PFSK-1 (cell line): ENCODE data around the gene ADSL.

Source experiments
- POLR2AphosphoS5 ChIP-seq: IDR thresholded peaks from 2 replicates; pipeline ENCODE4 v1.6.1; 2012; ENCODE audit warnings: low read depth, mild to moderate bottlenecking, control low read depth, low read length, moderate library complexity
- SIN3A ChIP-seq: IDR thresholded peaks from 2 replicates; pipeline ENCODE4 v1.6.1; 2012; ENCODE audit warnings: mild to moderate bottlenecking, low read length, moderate library complexity, borderline replicate concordance; ENCODE audit not compliant: insufficient read depth
- TAF1 ChIP-seq: IDR thresholded peaks from 2 replicates; pipeline ENCODE4 v1.6.1; 2012; ENCODE audit warnings: low read length, control low read depth, borderline replicate concordance; ENCODE audit not compliant: insufficient read depth
- TF ChIP-seq, protein P1 (sequence below), 2 experiments: IDR thresholded peaks; 2 replicates each; pipeline versions ENCODE4 v1.6.1 to v1.8.0; 2011 to 2012; ENCODE audit warnings: low read depth in 2 of 2, low read length in 2 of 2, control low read depth in 1 of 2, inconsistent platforms in 1 of 2, mild to moderate bottlenecking in 1 of 2, moderate library complexity in 1 of 2; ENCODE audit not compliant: insufficient read depth in 1 of 2

GRCh38 chr22:40310081-40310767, 36.1 kb upstream of the ADSL start:
- TF ChIP-seq TAF1 (no peak), SIN3A (no peak), POLR2AphosphoS5 (no peak)
- TF ChIP-seq, protein P1, sequence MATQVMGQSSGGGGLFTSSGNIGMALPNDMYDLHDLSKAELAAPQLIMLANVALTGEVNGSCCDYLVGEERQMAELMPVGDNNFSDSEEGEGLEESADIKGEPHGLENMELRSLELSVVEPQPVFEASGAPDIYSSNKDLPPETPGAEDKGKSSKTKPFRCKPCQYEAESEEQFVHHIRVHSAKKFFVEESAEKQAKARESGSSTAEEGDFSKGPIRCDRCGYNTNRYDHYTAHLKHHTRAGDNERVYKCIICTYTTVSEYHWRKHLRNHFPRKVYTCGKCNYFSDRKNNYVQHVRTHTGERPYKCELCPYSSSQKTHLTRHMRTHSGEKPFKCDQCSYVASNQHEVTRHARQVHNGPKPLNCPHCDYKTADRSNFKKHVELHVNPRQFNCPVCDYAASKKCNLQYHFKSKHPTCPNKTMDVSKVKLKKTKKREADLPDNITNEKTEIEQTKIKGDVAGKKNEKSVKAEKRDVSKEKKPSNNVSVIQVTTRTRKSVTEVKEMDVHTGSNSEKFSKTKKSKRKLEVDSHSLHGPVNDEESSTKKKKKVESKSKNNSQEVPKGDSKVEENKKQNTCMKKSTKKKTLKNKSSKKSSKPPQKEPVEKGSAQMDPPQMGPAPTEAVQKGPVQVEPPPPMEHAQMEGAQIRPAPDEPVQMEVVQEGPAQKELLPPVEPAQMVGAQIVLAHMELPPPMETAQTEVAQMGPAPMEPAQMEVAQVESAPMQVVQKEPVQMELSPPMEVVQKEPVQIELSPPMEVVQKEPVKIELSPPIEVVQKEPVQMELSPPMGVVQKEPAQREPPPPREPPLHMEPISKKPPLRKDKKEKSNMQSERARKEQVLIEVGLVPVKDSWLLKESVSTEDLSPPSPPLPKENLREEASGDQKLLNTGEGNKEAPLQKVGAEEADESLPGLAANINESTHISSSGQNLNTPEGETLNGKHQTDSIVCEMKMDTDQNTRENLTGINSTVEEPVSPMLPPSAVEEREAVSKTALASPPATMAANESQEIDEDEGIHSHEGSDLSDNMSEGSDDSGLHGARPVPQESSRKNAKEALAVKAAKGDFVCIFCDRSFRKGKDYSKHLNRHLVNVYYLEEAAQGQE (IDR thresholded peaks at IDR 0.05; ENCODE audit: insufficient read depth in 1 of 2, low read depth in 2 of 2, low read length in 2 of 2): no peak
